Superior temporal gyrus (tissue), 1 donor: ENCODE measurements around the gene DNAJB6.

Experiments
- DNase-seq: peaks from one replicate; pipeline ENCODE4 v3.0.0-alpha.2; 2016; ENCODE audit errors: extremely low spot score

Gene DNAJB6

GRCh38 chr7:157466867-157467261 lies 130.1 kb downstream of the DNAJB6 start:
- DNase-seq, result no peak
